HG03135 (cell line): ENCODE results near the gene TNN.
"Not testable (repeated sequence)": the region's sequence is repeated elsewhere in the genome, so short reads cannot be mapped to it uniquely, and the experiment has no call there.

Experiments
- ATAC-seq: cut with Tn5 transposase; IDR thresholded peaks from one replicate; pipeline ENCODE4 v1.9.1; 2021; ENCODE audit warnings: mild to moderate bottlenecking, moderate library complexity; ENCODE audit not compliant: unreplicated experiment

The TNN gene

GRCh38 chr1:175102166-175102565 is 34.5 kb downstream of the TNN start:
- ATAC-seq, result not testable (repeated sequence)

DNA sequence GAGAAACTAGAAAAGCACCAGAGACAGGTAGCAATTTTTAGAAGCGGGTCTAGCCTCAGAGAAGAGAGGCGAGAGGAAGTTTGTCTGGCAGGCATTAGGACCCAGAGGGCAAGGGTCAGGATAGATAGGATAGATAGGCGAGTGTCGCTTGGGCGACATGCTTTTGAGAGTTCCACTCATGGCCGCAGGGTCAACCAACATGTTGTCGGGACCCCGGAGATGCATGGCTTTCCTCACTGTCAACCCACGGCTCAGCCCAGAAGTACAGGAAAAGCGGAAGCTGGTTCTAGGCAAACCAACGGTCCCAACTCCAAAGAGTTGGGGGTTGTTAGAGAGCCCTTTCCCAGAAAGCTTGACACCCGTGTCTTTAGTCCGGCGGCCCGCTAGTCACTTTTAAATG is 38.9 kb downstream of the TNN start:
- ATAC-seq, result not testable (repeated sequence)

- ATAC-seq, result not testable (repeated sequence)
These were observed 40.7 kb downstream of the TNN start for GRCh38 chr1:175108331-175108820.

- ATAC-seq, result no peak
These were observed 47.4 kb downstream of the TNN start for GRCh38 chr1:175114996-175115395.

DNA sequence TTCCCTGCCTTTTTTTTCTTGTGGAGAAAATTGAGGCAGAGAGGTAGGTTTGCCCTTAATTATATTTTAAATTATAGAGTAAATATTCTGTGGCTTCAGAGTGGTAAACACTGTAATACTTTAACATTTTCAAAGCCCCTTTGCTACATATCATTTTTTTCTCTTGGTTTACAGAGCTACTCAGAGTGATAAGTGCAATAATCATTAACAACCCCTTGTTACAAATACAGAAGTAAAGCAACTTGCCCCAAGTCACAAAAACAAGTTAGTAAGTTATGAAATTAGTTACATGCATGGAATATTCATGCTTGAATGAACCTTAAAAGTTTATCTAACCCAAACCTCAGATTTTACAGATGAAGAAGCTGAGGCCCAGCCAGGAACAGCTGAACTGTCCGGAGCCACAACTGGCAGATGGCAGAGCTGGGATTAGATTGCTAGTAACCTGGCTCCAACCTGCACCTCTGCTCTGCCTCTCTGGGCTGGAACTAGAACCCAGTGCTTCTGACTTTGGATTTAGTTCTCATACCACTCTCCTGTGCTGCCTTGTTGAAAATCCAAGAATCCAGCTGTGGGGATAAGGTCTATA is 48.7 kb downstream of the TNN start:
- no peak for ATAC-seq

GRCh38 chr1:175116903-175117302 is 49.3 kb downstream of the TNN start:
- no peak for ATAC-seq

GRCh38 chr1:175118375-175119367 is 51.0 kb downstream of the TNN start:
- ATAC-seq, result no peak

GRCh38 chr1:175120511-175120910 is 52.9 kb downstream of the TNN start:
- ATAC-seq, result no peak

GRCh38 chr1:175124861-175125260 is 57.2 kb downstream of the TNN start:
- ATAC-seq, result no peak

GRCh38 chr1:175126347-175126746 is 58.7 kb downstream of the TNN start:
- ATAC-seq, result no peak

GRCh38 chr1:175127565-175127964 is 59.9 kb downstream of the TNN start:
- no peak for ATAC-seq

- no peak for ATAC-seq
These were observed 60.9 kb downstream of the TNN start for GRCh38 chr1:175128523-175128922.

- ATAC-seq, result no peak
These were observed 61.5 kb downstream of the TNN start for GRCh38 chr1:175129182-175129581.

- ATAC-seq, result no peak
These were observed 62.0 kb downstream of the TNN start for GRCh38 chr1:175129644-175129996.

DNA sequence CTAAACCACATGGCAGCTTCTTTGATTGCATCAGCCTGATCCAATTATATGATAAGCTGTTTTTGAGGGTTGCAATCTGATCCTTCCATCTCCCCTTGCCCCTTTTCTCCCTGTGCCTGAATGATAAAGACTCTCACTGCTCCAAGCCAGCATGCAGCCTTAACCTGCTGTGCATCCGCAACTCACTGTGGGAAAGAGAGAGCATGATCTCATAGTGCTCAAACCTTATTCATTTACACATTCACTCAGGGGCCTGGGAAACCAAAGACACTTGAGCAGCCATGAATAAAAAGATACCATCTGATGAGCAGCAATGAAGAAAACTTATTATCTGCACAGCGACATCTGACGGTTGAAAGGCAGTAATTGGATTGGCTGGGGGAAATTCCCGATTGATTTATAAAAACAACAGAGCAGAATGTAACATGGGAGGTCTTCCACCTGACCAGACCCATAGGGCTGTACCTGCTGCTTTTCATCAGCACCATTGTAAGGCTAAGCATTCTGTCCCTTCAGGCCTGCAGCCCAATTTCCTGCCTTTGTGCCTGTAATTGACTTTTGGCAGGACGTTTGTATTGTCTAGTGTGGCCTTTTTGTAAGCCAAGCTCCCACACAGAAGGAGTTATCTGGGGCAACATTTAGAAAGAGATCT is 62.5 kb downstream of the TNN start:
- ATAC-seq, result no peak

- ATAC-seq, result no peak
These were observed 63.0 kb downstream of the TNN start for GRCh38 chr1:175130649-175131045.

GRCh38 chr1:175131095-175131494 is 63.5 kb downstream of the TNN start:
- ATAC-seq, result no peak

DNA sequence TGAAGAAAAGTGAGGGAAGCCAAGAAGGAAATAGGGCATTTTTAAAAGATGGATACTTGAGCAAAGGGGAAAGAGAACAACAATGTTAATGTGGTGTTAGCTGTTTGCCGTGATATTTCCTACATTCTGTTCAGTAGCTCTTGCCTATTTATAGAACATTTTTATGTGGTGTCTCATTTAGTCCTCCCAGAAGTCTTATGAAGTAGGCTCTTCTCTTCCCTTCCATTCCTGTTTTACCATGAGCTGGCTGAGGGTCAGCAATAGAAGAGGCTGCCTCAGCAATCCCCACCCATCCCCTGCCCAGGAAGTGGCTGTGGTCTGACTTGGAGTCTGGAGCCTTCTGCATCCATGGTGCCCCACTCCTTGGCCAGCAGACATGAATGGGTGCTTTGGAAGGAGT is 64.8 kb downstream of the TNN start:
- no peak for ATAC-seq

DNA sequence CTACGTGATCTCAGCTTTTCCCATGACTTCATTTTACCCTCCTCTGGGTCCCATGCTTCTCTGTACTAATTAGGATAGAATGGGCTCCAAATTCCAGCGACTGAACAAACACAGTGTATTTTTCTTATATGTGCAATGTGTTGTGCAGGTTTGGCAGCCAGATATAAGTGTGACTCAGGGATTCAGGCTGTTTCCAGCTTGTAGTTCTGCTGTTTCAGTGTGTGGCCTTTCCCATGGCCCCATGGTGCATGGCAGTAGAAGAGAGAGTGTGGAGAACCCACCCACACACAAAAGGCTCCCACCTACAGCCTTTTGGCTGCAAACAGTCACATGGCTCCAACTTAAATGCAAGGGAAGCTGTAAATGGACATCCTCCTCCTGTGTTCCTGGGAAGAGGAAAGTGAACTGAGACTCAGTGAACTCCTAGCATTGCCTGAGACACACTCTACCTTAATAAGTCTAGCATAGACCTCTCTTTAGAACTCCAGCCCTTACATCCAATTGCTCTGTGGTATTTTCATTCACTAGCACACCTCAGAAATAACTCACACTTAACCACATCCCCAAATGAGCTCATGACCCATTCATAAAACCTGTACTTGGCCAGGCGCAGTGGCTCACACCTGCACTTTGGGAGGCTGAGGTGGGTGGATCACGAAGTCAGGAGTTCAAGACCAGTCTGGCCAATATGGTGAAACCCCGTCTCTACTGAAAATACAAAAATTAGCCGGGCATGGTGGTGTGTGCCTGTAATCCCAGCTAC is 66.2 kb downstream of the TNN start:
- no peak for ATAC-seq

- no peak for ATAC-seq
These were observed 66.9 kb downstream of the TNN start for GRCh38 chr1:175134500-175134899.

GRCh38 chr1:175136246-175136645 is 68.6 kb downstream of the TNN start:
- no peak for ATAC-seq
